CD14-positive monocyte (primary cell): Measurements from ENCODE around the gene SUCLG1. TPM values are rescaled to one million over a fixed set of nuclear protein-coding genes. Genes with fewer than 3 reads are reported as not detected.

ENCODE experiments used
- DNase-seq, 3 donors: peaks; one replicate each; pipeline ENCODE4 v3.0.0-alpha.2; 2011 to 2022
- H2AFZ ChIP-seq: 2 replicates; pipeline ENCODE4 v1.6.0; 2012; ENCODE audit warnings: mild to moderate bottlenecking, low read depth, low read length, inconsistent platforms; ENCODE audit not compliant: insufficient read depth, poor library complexity, severe bottlenecking
- H3K27ac ChIP-seq, 2 donors: 1 replicate in 1 of 2; 2 replicates in 1 of 2; pipeline ENCODE4 v1.5.1; 2012 to 2013; ENCODE audit warnings: low read length in 2 of 2, control low read depth in 1 of 2, inconsistent platforms in 1 of 2, low read depth in 1 of 2, mild to moderate bottlenecking in 1 of 2
- H3K27me3 ChIP-seq, 2 donors: one replicate each; pipeline versions ENCODE4 v1.6.0 to v1.6.1; 2011 to 2013; ENCODE audit warnings: low read length in 2 of 2; ENCODE audit not compliant: control insufficient read depth in 2 of 2, insufficient read depth in 2 of 2
- H3K36me3 ChIP-seq, 2 donors: replicated peaks in 1 of 2; 1 replicate in 1 of 2; 2 replicates in 1 of 2; pipeline versions ENCODE4 v1.5.1 to v1.6.1; 2012 to 2013; ENCODE audit warnings: low read length in 2 of 2, control low read depth in 1 of 2, inconsistent platforms in 1 of 2, mild to moderate bottlenecking in 1 of 2; ENCODE audit not compliant: insufficient read depth in 2 of 2, control insufficient read depth in 1 of 2
- H3K4me1 ChIP-seq, 2 donors: 1 replicate in 1 of 2; 2 replicates in 1 of 2; pipeline versions ENCODE4 v1.5.1 to v1.6.1; 2012 to 2013; ENCODE audit warnings: low read length in 2 of 2, control low read depth in 1 of 2, inconsistent platforms in 1 of 2, mild to moderate bottlenecking in 1 of 2, moderate library complexity in 1 of 2; ENCODE audit not compliant: insufficient read depth in 2 of 2, control insufficient read depth in 1 of 2
- H3K4me2 ChIP-seq: replicated peaks from 2 replicates; pipeline ENCODE3; 2012; ENCODE audit warnings: low read length, moderate library complexity, mild to moderate bottlenecking; ENCODE audit not compliant: poor library complexity, severe bottlenecking; ENCODE audit errors: extremely low read depth
- H3K4me3 ChIP-seq, 3 experiments: fragments of 200-600 bp in 1 of 3; sonication (generic) in 1 of 3; replicated peaks in 1 of 3; 1 replicate in 2 of 3; 2 replicates in 1 of 3; pipeline ENCODE4 v1.5.1; 2011 to 2013; ENCODE audit warnings: low read length in 3 of 3, mild to moderate bottlenecking in 3 of 3, control low read depth in 2 of 3, low read depth in 2 of 3, inconsistent platforms in 1 of 3, moderate library complexity in 1 of 3
- H3K79me2 ChIP-seq: 2 replicates; pipeline ENCODE4 v1.6.0; 2012; ENCODE audit warnings: mild to moderate bottlenecking, control low read depth, inconsistent platforms, low read length, moderate library complexity; ENCODE audit not compliant: insufficient read depth
- H3K9ac ChIP-seq: 2 replicates; pipeline ENCODE4 v1.6.0; 2017; ENCODE audit warnings: low read length, mild to moderate bottlenecking; ENCODE audit not compliant: insufficient read depth, poor library complexity, severe bottlenecking
- H3K9me3 ChIP-seq, 2 donors: replicated peaks in 1 of 2; 1 replicate in 1 of 2; 2 replicates in 1 of 2; pipeline versions ENCODE4 v1.5.1 to v1.6.1; 2012 to 2013; ENCODE audit warnings: low read length in 2 of 2, control low read depth in 1 of 2; ENCODE audit not compliant: control insufficient read depth in 1 of 2, insufficient read depth in 1 of 2
- H4K20me1 ChIP-seq: 2 replicates; pipeline ENCODE4 v1.6.0; 2012; ENCODE audit warnings: mild to moderate bottlenecking, low read length, control low read depth, moderate library complexity; ENCODE audit not compliant: insufficient read depth
- H3K27ac Mint-ChIP-seq, 7 donors: one replicate each; pipeline ENCODE4 v1.8.0; 2020; ENCODE audit warnings: mild to moderate bottlenecking in 7 of 7, mixed read lengths in 7 of 7, moderate library complexity in 6 of 7, inconsistent platforms in 2 of 7
- H3K27me3 Mint-ChIP-seq, 3 donors: one replicate each; pipeline ENCODE4 v1.8.0; 2021 to 2022; ENCODE audit warnings: low read depth in 3 of 3, mild to moderate bottlenecking in 3 of 3, mixed read lengths in 3 of 3, moderate library complexity in 3 of 3, inconsistent platforms in 1 of 3
- H3K36me3 Mint-ChIP-seq, 2 donors: one replicate each; pipeline ENCODE4 v1.8.0; 2020; ENCODE audit warnings: mixed read lengths in 2 of 2, inconsistent platforms in 1 of 2, mild to moderate bottlenecking in 1 of 2
- H3K4me1 Mint-ChIP-seq: one replicate; pipeline ENCODE4 v1.8.0; 2020; ENCODE audit warnings: mild to moderate bottlenecking, mixed read lengths
- H3K4me3 Mint-ChIP-seq, 2 donors: one replicate each; pipeline ENCODE4 v1.8.0; 2020; ENCODE audit warnings: mild to moderate bottlenecking in 2 of 2, mixed read lengths in 2 of 2, moderate library complexity in 1 of 2
- H3K9me3 Mint-ChIP-seq, 7 donors: one replicate each; pipeline ENCODE4 v1.8.0; 2020 to 2022; ENCODE audit warnings: mixed read lengths in 7 of 7, mild to moderate bottlenecking in 6 of 7, moderate library complexity in 6 of 7, inconsistent platforms in 2 of 7
- WGBS: methylation state at CpG from one replicate; pipeline ENCODE4 v1.1.5; 2013; ENCODE audit warnings: missing lambda C conversion rate; ENCODE audit not compliant: insufficient coverage; 5-methylcytosine and 5-hydroxymethylcytosine counted together
- intact Hi-C, 2 donors: fragments of 100-400 bp; cut with micrococcal nuclease; formaldehyde crosslinking; loops; one replicate each; pipeline versions ENCODE4 v1.15.0 to v1.15.1; 2023
- polyA plus RNA-seq, 3 donors: library from polyadenylated mRNA; depleted of rRNA in 1 of 3; unstranded in 2 of 3; stranded (reverse) in 1 of 3; fragments of 300-500 nt in 2 of 3; fragments of >200 nt in 1 of 3; fragmentation: Illumina TruSeq in 2 of 3; gene quantifications; 1 replicate in 2 of 3; 2 replicates in 1 of 3; pipeline ENCODE4 v1.2.3, GENCODE V29; 2012 to 2021
- TF ChIP-seq, protein P1 (sequence below): fragments of 200-600 bp; IDR thresholded peaks from one replicate; pipeline ENCODE4 v1.8.0; 2022; ENCODE audit warnings: antibody characterized with exemption, mild to moderate bottlenecking

Gene SUCLG1
- polyA plus RNA-seq, 3 donors = 24.9 to 114 (median 98.9) TPM

DNA sequence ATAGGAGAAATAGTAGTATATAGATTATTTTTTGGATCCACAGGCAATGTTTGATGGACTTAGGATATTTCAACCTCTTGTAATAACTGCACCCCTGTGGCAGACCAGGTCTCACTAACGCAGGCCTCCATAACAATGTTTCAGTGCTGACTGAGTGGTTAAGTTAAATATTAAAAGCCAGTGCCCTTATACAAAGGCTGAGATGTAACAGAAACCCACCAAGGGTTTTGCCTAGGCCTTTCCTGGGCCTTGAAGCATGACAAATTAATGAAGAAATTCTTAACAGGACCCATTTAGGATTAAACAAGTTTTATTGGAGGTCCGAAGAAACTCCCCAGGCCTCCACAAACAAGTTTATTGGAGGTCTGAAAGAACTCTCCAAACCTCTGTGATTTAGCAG, 1.6 kb upstream of the SUCLG1 start:
- Histone ChIP-seq H3K79me2 (peaks cover 34% of the 10 kb centered on the region), H4K20me1 (peaks cover 4% of the 10 kb centered on the region), H3K36me3 (no peaks in the 10 kb centered on the region), H2AFZ (no peak overlapping the region), H3K9me3 (no peaks in the 10 kb centered on the region), H3K4me1 (peaks cover 25 to 36% of the 10 kb centered on the region in 2 donors), H3K4me3 (no peak overlapping the region), H3K27ac (no peak overlapping the region), H3K9ac (no peak overlapping the region), H3K4me2 (no peak overlapping the region), H3K27me3 (no peaks in the 10 kb centered on the region)
- peaks cover 0 to 6% (median 0%) of the 10 kb centered on the region in 3 donors for H3K27me3 Mint-ChIP-seq
- WGBS = no CpG with 5 or more reads among the region's 2 CpGs
- peaks cover 38% of the 10 kb centered on the region for H3K4me1 Mint-ChIP-seq
- no peak overlapping the region for H3K27ac Mint-ChIP-seq
- H3K36me3 Mint-ChIP-seq = no peaks in the 10 kb centered on the region
- TF ChIP-seq, protein P1, sequence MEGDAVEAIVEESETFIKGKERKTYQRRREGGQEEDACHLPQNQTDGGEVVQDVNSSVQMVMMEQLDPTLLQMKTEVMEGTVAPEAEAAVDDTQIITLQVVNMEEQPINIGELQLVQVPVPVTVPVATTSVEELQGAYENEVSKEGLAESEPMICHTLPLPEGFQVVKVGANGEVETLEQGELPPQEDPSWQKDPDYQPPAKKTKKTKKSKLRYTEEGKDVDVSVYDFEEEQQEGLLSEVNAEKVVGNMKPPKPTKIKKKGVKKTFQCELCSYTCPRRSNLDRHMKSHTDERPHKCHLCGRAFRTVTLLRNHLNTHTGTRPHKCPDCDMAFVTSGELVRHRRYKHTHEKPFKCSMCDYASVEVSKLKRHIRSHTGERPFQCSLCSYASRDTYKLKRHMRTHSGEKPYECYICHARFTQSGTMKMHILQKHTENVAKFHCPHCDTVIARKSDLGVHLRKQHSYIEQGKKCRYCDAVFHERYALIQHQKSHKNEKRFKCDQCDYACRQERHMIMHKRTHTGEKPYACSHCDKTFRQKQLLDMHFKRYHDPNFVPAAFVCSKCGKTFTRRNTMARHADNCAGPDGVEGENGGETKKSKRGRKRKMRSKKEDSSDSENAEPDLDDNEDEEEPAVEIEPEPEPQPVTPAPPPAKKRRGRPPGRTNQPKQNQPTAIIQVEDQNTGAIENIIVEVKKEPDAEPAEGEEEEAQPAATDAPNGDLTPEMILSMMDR = no peak
- no peak for DNase-seq
- H3K4me3 Mint-ChIP-seq = no peak overlapping the region
- H3K9me3 Mint-ChIP-seq = peaks cover 0 to 11% (median 2%) of the 10 kb centered on the region in 7 donors
- intact Hi-C loops = no loop called here

DNA sequence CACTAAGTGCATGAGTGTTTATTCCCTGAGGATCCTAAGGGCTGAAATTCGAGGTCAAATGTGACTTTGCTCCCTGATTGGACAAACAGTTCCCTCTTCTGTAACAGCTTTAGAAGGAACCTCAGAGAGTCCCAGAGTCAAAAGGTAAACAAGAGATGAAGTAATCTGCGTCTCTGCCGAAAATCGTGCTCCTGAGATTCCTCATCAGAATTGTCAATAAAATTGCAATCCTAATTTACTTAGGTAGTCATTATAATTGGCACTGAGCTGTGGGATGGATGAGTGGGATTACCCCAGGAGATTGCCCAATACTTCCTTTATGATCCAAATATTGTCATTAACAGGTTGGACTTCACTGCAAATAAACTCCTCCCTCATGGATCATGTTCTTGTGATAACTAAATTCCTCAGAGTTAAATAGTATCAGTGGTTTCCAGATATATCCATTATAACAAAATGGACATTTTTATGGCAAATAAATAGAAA, 907 bp upstream of the SUCLG1 start:
- Histone ChIP-seq H3K79me2 (peaks cover 36% of the 10 kb centered on the region), H3K4me3 (peak overlapping the region; percentile 73 to 92 (median 83)), H2AFZ (peak overlapping the region; percentile 97), H3K9ac (peak overlapping the region; percentile 92), H3K27ac (peak overlapping the region in 1 of 2 donors; percentile 91), H3K27me3 (no peaks in the 10 kb centered on the region), H3K4me2 (peak overlapping the region; percentile 92), H3K4me1 (peaks cover 25 to 36% of the 10 kb centered on the region in 2 donors), H4K20me1 (peaks cover 4% of the 10 kb centered on the region), H3K9me3 (no peaks in the 10 kb centered on the region), H3K36me3 (no peaks in the 10 kb centered on the region)
- Mint-ChIP-seq H3K4me3 (peak overlapping the region; percentile 96 to 100), H3K9me3 (peaks cover 0 to 6% (median 2%) of the 10 kb centered on the region in 7 donors), H3K27me3 (peaks cover 0 to 6% (median 0%) of the 10 kb centered on the region in 3 donors), H3K27ac (peak overlapping the region in 6 of 7 donors; percentile 98 to 99 (median 99)), H3K4me1 (peaks cover 38% of the 10 kb centered on the region), H3K36me3 (no peaks in the 10 kb centered on the region)
- TF ChIP-seq, protein P1 = no peak
- WGBS = 0% methylated on average over 1 of the region's 4 CpGs
- DNase-seq = peak in 1 of 3 donors; percentile 8
- intact Hi-C loops = no loop called here
